Fibroblast of mammary gland (primary cell): ENCODE results near the gene ZDHHC17.

Experiments
- DNase-seq: peaks from one replicate; pipeline ENCODE4 v3.0.0-alpha.2; 2010; ENCODE audit warnings: low read depth
- H3K4me3 ChIP-seq: 2 replicates; pipeline ENCODE4 v1.5.1; 2011; ENCODE audit warnings: low read depth, mild to moderate bottlenecking, low read length, moderate library complexity; ENCODE audit not compliant: control insufficient read depth
- CTCF ChIP-seq: conservative IDR thresholded peaks from 2 replicates; pipeline ENCODE4 v1.5.1; 2011; ENCODE audit warnings: low read depth, low read length, inconsistent platforms; ENCODE audit not compliant: control insufficient read depth, insufficient read depth

ZDHHC17 gene

GRCh38 chr12:76898442-76898841, 134.5 kb downstream of the ZDHHC17 start:
- no peak overlapping the region for H3K4me3 ChIP-seq
- TF ChIP-seq CTCF, result no peak
- DNase-seq, result no peak

- no peak for TF ChIP-seq CTCF
Measured at GRCh38 chr12:76899522-76899921, 135.6 kb downstream of the ZDHHC17 start.

GRCh38 chr12:76901628-76902380, 137.9 kb downstream of the ZDHHC17 start:
- no peak overlapping the region for H3K4me3 ChIP-seq
- TF ChIP-seq CTCF, result no peak
- no peak for DNase-seq

More at GRCh38 chr12:76899522-76899921, 135.6 kb downstream of the ZDHHC17 start:
- DNase-seq, result no peak
- no peak overlapping the region for H3K4me3 ChIP-seq
